Hepatocyte (in vitro differentiated cells): Measurements from ENCODE around the gene PRKAG2. TPM values are rescaled to one million over a fixed set of nuclear protein-coding genes. Genes with fewer than 3 reads are reported as not detected.

Experiments used
- DNase-seq: peaks from one replicate; pipeline ENCODE4 v3.0.0-alpha.2; 2016; ENCODE audit warnings: low spot score
- H2AFZ ChIP-seq: fragments of 200-600 bp; sonication (generic); 2 replicates; pipeline ENCODE4 v1.6.0; 2016; ENCODE audit warnings: antibody characterized with exemption, mild to moderate bottlenecking
- H3K27ac ChIP-seq: fragments of 200-600 bp; sonication (generic); 2 replicates; pipeline ENCODE4 v1.5.1; 2016; ENCODE audit warnings: mild to moderate bottlenecking
- H3K27me3 ChIP-seq: fragments of 200-600 bp; sonication (generic); 2 replicates; pipeline ENCODE4 v1.6.1; 2016
- H3K36me3 ChIP-seq: fragments of 200-600 bp; sonication (generic); replicated peaks from 2 replicates; pipeline ENCODE4 v1.5.1; 2016; ENCODE audit warnings: low read depth; ENCODE audit not compliant: insufficient read depth
- H3K4me1 ChIP-seq: fragments of 200-600 bp; sonication (generic); 2 replicates; pipeline ENCODE4 v1.5.1; 2016; ENCODE audit warnings: mild to moderate bottlenecking, moderate library complexity; ENCODE audit not compliant: insufficient read depth
- H3K4me2 ChIP-seq: fragments of 200-600 bp; sonication (generic); 2 replicates; pipeline ENCODE4 v1.6.0; 2016
- H3K4me3 ChIP-seq: fragments of 200-600 bp; sonication (generic); 2 replicates; pipeline ENCODE4 v1.5.1; 2016; ENCODE audit warnings: mild to moderate bottlenecking
- H3K79me2 ChIP-seq: fragments of 200-600 bp; sonication (generic); 2 replicates; pipeline ENCODE4 v1.6.0; 2017; ENCODE audit warnings: mild to moderate bottlenecking
- H3K9me2 ChIP-seq: fragments of 200-600 bp; sonication (generic); replicated peaks from 2 replicates; pipeline ENCODE4 v1.6.0; 2017; ENCODE audit warnings: mild to moderate bottlenecking; ENCODE audit not compliant: insufficient read depth
- H3K9me3 ChIP-seq: fragments of 200-600 bp; sonication (generic); 2 replicates; pipeline ENCODE4 v1.5.1; 2016; ENCODE audit warnings: low read depth, mild to moderate bottlenecking
- H4K20me1 ChIP-seq: fragments of 200-600 bp; sonication (generic); 2 replicates; pipeline ENCODE4 v1.6.0; 2016; ENCODE audit warnings: mild to moderate bottlenecking; ENCODE audit not compliant: insufficient read depth, poor library complexity, severe bottlenecking
- EZH2 ChIP-seq: fragments of 200-600 bp; sonication (generic); IDR thresholded peaks from 2 replicates; pipeline ENCODE4 v1.6.1; 2016; ENCODE audit warnings: antibody characterized with exemption, mild to moderate bottlenecking, borderline replicate concordance
- EZH2phosphoT487 ChIP-seq: fragments of 200-600 bp; sonication (generic); IDR thresholded peaks from one replicate; pipeline ENCODE4 v1.6.1; 2018; ENCODE audit warnings: antibody characterized with exemption, mild to moderate bottlenecking, low read depth, moderate library complexity; ENCODE audit not compliant: unreplicated experiment, severe bottlenecking
- WGBS: methylation state at CpG from one replicate; pipeline ENCODE4 v1.1.6; 2016; ENCODE audit warnings: low lambda C conversion rate; ENCODE audit errors: missing lambda C conversion rate; 5-methylcytosine and 5-hydroxymethylcytosine counted together
- polyA plus RNA-seq: library from polyadenylated mRNA; unstranded; fragments of >200 nt; fragmentation: Nextera tagmentation; extraction: Ambion mirVana; gene quantifications from 2 replicates; pipeline ENCODE4 v1.2.1, GENCODE V29; 2016
- total RNA-seq: library from RNA; depleted of rRNA; stranded (reverse); fragments of >200 nt; gene quantifications from 2 replicates; pipeline ENCODE4 v1.2.3, GENCODE V29; 2014
- TF ChIP-seq, protein P1 (sequence below): fragments of 200-600 bp; sonication (generic); IDR thresholded peaks from 2 replicates; pipeline ENCODE4 v1.5.1; 2016; ENCODE audit warnings: antibody characterized with exemption, mild to moderate bottlenecking; ENCODE audit not compliant: poor library complexity

Gene PRKAG2
- total and polyA plus RNA-seq, 2 experiments from 2014 or later: 17.8 to 23.4 TPM

GRCh38 chr7:151662251-151662826, 214.6 kb downstream of the PRKAG2 start:
- Histone ChIP-seq H3K79me2 (no peaks in the 10 kb centered on the region), H3K4me1 (no peaks in the 10 kb centered on the region), H2AFZ (no peak overlapping the region), H3K9me3 (no peaks in the 10 kb centered on the region), H3K4me2 (no peak overlapping the region), H3K4me3 (no peak overlapping the region), H3K27ac (no peak overlapping the region), H3K36me3 (no peaks in the 10 kb centered on the region), H4K20me1 (no peaks in the 10 kb centered on the region), H3K9me2 (no peaks in the 10 kb centered on the region), H3K27me3 (no peaks in the 10 kb centered on the region)
- WGBS: 82% methylated on average over 7 of the region's 7 CpGs
- TF ChIP-seq EZH2: no peak
- no peak for DNase-seq

DNA sequence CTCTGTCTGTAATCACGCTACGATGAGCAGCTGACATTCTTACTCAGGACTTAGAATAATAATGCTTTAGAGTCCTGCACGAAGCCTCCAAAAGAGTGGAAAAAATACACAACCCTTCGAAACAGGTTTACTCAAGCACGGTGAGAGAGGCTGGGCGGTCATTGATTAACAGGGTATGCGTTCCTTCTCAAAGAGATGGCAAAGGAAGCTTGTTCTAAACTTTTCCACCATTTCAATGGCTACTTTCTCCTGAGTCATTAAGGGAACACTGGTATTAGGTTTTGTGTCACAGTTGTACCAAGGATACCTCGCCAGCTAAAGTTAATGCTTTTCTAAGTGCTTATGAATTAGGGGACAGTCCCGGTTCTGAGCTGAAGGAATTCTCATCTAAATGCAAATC, 215.3 kb downstream of the PRKAG2 start:
- H3K4me2 ChIP-seq: no peak overlapping the region

DNA sequence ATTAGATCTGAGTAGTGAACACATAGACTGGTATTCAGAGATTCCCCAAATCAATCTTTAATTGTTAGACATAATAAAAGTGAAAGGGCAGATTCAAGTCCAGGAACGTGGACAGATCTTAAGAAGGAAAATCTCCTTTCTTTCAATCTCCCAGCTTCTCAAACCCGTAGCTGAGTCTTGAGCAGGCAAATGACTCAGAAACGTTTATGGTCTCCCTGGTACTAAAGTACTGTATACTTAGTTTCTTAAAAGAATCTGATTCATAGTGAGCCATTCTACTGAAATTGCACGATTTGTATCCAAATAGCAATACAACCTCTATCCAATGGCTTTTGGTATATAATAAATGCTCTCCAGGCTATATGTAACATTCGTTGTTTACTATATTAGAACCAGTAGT, 216.8 kb downstream of the PRKAG2 start:
- Histone ChIP-seq H3K27ac (peak overlapping the region; percentile 5), H3K4me3 (no peak overlapping the region), H3K9me2 (no peaks in the 10 kb centered on the region), H3K79me2 (no peaks in the 10 kb centered on the region), H4K20me1 (no peaks in the 10 kb centered on the region), H2AFZ (no peak overlapping the region), H3K4me1 (no peaks in the 10 kb centered on the region), H3K4me2 (no peak overlapping the region), H3K27me3 (no peaks in the 10 kb centered on the region), H3K36me3 (no peaks in the 10 kb centered on the region), H3K9me3 (no peaks in the 10 kb centered on the region)
- WGBS: 82% methylated on average over 5 of the region's 5 CpGs
- TF ChIP-seq EZH2phosphoT487 (no peak), EZH2 (no peak)
- TF ChIP-seq, protein P1, sequence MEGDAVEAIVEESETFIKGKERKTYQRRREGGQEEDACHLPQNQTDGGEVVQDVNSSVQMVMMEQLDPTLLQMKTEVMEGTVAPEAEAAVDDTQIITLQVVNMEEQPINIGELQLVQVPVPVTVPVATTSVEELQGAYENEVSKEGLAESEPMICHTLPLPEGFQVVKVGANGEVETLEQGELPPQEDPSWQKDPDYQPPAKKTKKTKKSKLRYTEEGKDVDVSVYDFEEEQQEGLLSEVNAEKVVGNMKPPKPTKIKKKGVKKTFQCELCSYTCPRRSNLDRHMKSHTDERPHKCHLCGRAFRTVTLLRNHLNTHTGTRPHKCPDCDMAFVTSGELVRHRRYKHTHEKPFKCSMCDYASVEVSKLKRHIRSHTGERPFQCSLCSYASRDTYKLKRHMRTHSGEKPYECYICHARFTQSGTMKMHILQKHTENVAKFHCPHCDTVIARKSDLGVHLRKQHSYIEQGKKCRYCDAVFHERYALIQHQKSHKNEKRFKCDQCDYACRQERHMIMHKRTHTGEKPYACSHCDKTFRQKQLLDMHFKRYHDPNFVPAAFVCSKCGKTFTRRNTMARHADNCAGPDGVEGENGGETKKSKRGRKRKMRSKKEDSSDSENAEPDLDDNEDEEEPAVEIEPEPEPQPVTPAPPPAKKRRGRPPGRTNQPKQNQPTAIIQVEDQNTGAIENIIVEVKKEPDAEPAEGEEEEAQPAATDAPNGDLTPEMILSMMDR: no peak
- DNase-seq: no peak

More for the DNA sequence above, 215.3 kb downstream of the PRKAG2 start:
- Histone ChIP-seq H4K20me1 (no peaks in the 10 kb centered on the region), H3K27me3 (no peaks in the 10 kb centered on the region), H3K79me2 (no peaks in the 10 kb centered on the region), H3K4me1 (no peaks in the 10 kb centered on the region), H3K4me3 (no peak overlapping the region), H2AFZ (no peak overlapping the region), H3K36me3 (no peaks in the 10 kb centered on the region), H3K27ac (no peak overlapping the region), H3K9me3 (no peaks in the 10 kb centered on the region), H3K9me2 (no peaks in the 10 kb centered on the region)
- no peak for DNase-seq
- WGBS: 72% methylated on average over 9 of the region's 9 CpGs
- TF ChIP-seq EZH2 (no peak), EZH2phosphoT487 (no peak)
- TF ChIP-seq, protein P1: no peak

GRCh38 chr7:151659219-151659618, 217.7 kb downstream of the PRKAG2 start:
- no peak overlapping the region for H3K27ac ChIP-seq
- no peaks in the 10 kb centered on the region for H4K20me1 ChIP-seq
- no peak overlapping the region for H3K4me3 ChIP-seq
- no peaks in the 10 kb centered on the region for H3K9me3 ChIP-seq
- no peaks in the 10 kb centered on the region for H3K9me2 ChIP-seq
- WGBS: 52% methylated on average over 4 of the region's 4 CpGs
- H3K4me1 ChIP-seq: no peaks in the 10 kb centered on the region
- TF ChIP-seq EZH2phosphoT487 (no peak), EZH2 (no peak)
- TF ChIP-seq, protein P1: no peak
- H3K36me3 ChIP-seq: no peaks in the 10 kb centered on the region
- no peak overlapping the region for H3K4me2 ChIP-seq
- H3K79me2 ChIP-seq: no peaks in the 10 kb centered on the region
- no peak overlapping the region for H2AFZ ChIP-seq
- no peak for DNase-seq
- no peaks in the 10 kb centered on the region for H3K27me3 ChIP-seq
